A549 (cell line): ENCODE data around the gene TRAPPC11. TPM values are rescaled to one million over a fixed set of nuclear protein-coding genes. Genes with fewer than 3 reads are reported as not detected.

Experiments used
- ATAC-seq, 2 experiments: fragments of 200-7000 bp in 1 of 2; fragments of >200 bp in 1 of 2; cut with Nextera tagmentation in 1 of 2; cut with Tn5 transposase in 1 of 2; 3 replicates each; pipeline versions ENCODE4 v1.8.0 to v1.9.1; 2018 to 2020; ENCODE audit warnings: mild to moderate bottlenecking in 1 of 2, moderate library complexity in 1 of 2
- CTCF ChIA-PET: fragments of 300-600 bp; sonication (Branson Sonifier 250); formaldehyde crosslinking; extraction: SDS; loops from one replicate; lab custom pipeline; 2021; ENCODE audit warnings: antibody characterized with exemption, inconsistent platforms; lab: Yijun Ruan, JAX
- POLR2A ChIA-PET: fragments of 350-600 bp; formaldehyde crosslinking; extraction: SDS; loops from one replicate; lab custom pipeline; 2021; ENCODE audit warnings: antibody characterized with exemption, inconsistent platforms; lab: Yijun Ruan, JAX
- DNase-seq, 2 experiments: peaks; one replicate each; pipeline versions ENCODE4 v3.0.0 to v3.0.0-alpha.2; 2011 to 2016; ENCODE audit warnings: low read depth in 1 of 2, low spot score in 1 of 2
- FAIRE-seq: peaks from 2 replicates; lab custom pipeline; 2011; peaks lifted over from hg19 to GRCh38; lab: Jason Lieb, UNC
- H3K27ac ChIP-seq, 2 experiments: fragments of >200 bp; sonication (Bioruptor Twin); formaldehyde crosslinking; 3 replicates each; pipeline ENCODE4 v1.5.1; 2016 to 2017
- H3K4me1 ChIP-seq: fragments of >200 bp; sonication (Bioruptor Twin); formaldehyde crosslinking; 3 replicates; pipeline ENCODE4 v1.6.1; 2016
- H3K4me2 ChIP-seq: fragments of >200 bp; sonication (Bioruptor Twin); formaldehyde crosslinking; 3 replicates; pipeline ENCODE4 v1.6.1; 2016
- H3K4me3 ChIP-seq: fragments of >200 bp; sonication (Bioruptor Twin); formaldehyde crosslinking; 3 replicates; pipeline ENCODE4 v1.5.1; 2016
- H3K9me3 ChIP-seq: fragments of >200 bp; sonication (Bioruptor Twin); formaldehyde crosslinking; 3 replicates; pipeline ENCODE4 v1.6.1; 2016
- CHD2 ChIP-seq: fragments of 150-350 bp; IDR thresholded peaks from 2 replicates; pipeline ENCODE4 v1.6.1; 2014; ENCODE audit warnings: low read length; ENCODE audit not compliant: partially characterized antibody
- CTCF ChIP-seq: fragments of >200 bp; sonication (Bioruptor Twin); formaldehyde crosslinking; IDR thresholded peaks from 3 replicates; pipeline ENCODE4 v1.5.1; 2016
- EHMT2 ChIP-seq: fragments of 200-600 bp; sonication (generic); IDR thresholded peaks from 2 replicates; pipeline ENCODE4 v1.6.1; 2016; ENCODE audit warnings: antibody characterized with exemption, low read depth, mild to moderate bottlenecking, moderate library complexity
- ELK1 ChIP-seq: fragments of 150-350 bp; IDR thresholded peaks from 2 replicates; pipeline ENCODE4 v1.6.1; 2014; ENCODE audit warnings: low read depth, mild to moderate bottlenecking, low read length
- FOSL2 ChIP-seq, 2 experiments: fragments of 450-650 bp in 1 of 2; fragments of >200 bp in 1 of 2; sonication (Bioruptor Twin) in 1 of 2; formaldehyde crosslinking; IDR thresholded peaks; 2 replicates each; pipeline versions ENCODE4 v1.5.0 to v1.6.1; 2016 to 2020; ENCODE audit warnings: mild to moderate bottlenecking in 1 of 2, moderate library complexity in 1 of 2
- HOXA7 ChIP-seq: fragments of 250-450 bp; sonication (Bioruptor Pico); IDR thresholded peaks from 2 replicates; pipeline ENCODE4 v1.5.0; 2020; ENCODE audit warnings: mild to moderate bottlenecking, moderate library complexity
- HOXB5 ChIP-seq: fragments of 250-450 bp; sonication (Bioruptor Pico); IDR thresholded peaks from 2 replicates; pipeline ENCODE4 v1.5.0; 2020; ENCODE audit warnings: mild to moderate bottlenecking, moderate library complexity
- KDM5A ChIP-seq: fragments of 200-600 bp; sonication (generic); IDR thresholded peaks from 2 replicates; pipeline ENCODE4 v1.6.1; 2016; ENCODE audit warnings: antibody characterized with exemption, mild to moderate bottlenecking
- PHF8 ChIP-seq: fragments of 200-600 bp; sonication (generic); IDR thresholded peaks from 2 replicates; pipeline ENCODE4 v1.6.1; 2016; ENCODE audit warnings: low read depth, mild to moderate bottlenecking, antibody characterized with exemption, moderate library complexity, borderline replicate concordance
- RAD21 ChIP-seq, 2 experiments: fragments of >200 bp in 1 of 2; sonication (Bioruptor Twin) in 1 of 2; formaldehyde crosslinking in 1 of 2; IDR thresholded peaks in 1 of 2; conservative IDR thresholded peaks in 1 of 2; 2 replicates in 1 of 2; 3 replicates in 1 of 2; pipeline ENCODE4 v1.6.1; 2012 to 2018; ENCODE audit warnings: inconsistent platforms in 1 of 2
- SMC3 ChIP-seq: fragments of >200 bp; sonication (Bioruptor Twin); formaldehyde crosslinking; IDR thresholded peaks from 3 replicates; pipeline ENCODE4 v1.6.1; 2018; ENCODE audit warnings: inconsistent platforms
- TP53 ChIP-seq: fragments of 250-450 bp; sonication (Bioruptor Pico); IDR thresholded peaks from 2 replicates; pipeline ENCODE4 v1.5.0; 2021; ENCODE audit warnings: mild to moderate bottlenecking, moderate library complexity
- ZSCAN20 ChIP-seq: fragments of 250-450 bp; sonication (Bioruptor Pico); IDR thresholded peaks from 2 replicates; pipeline ENCODE4 v1.8.0; 2022; ENCODE audit warnings: mild to moderate bottlenecking, moderate library complexity
- WGBS: methylation state at CpG from one replicate; pipeline ENCODE4 v1.1.6; 2017; ENCODE audit errors: missing lambda C conversion rate; 5-methylcytosine and 5-hydroxymethylcytosine counted together
- polyA plus RNA-seq, 4 experiments: library from polyadenylated mRNA; depleted of rRNA in 3 of 4; stranded (reverse); fragments of >200 nt; fragmentation: RNase III in 1 of 4; extraction: RNeasy Plus Mini Kit Qiagen cat#74134 plus additional on column Dnase treatment in 1 of 4; gene quantifications; 2 replicates in 3 of 4; 3 replicates in 1 of 4; pipeline ENCODE4 v1.2.3, GENCODE V29; 2011 to 2017

The TRAPPC11 gene
- polyA plus RNA-seq, 2 of the 4 experiments (the other 2 are of a cell fraction), result 10.8 to 39.8 TPM

GRCh38 chr4:183633476-183634400 is 25.4 kb upstream of the TRAPPC11 start:
- ATAC-seq, result no peak
- Histone ChIP-seq H3K4me3 (no peak overlapping the region), H3K4me2 (no peak overlapping the region), H3K4me1 (peaks cover 21% of the 10 kb centered on the region), H3K27ac (no peak overlapping the region), H3K9me3 (no peaks in the 10 kb centered on the region)
- CTCF ChIA-PET, result interaction anchor here (1.1 kb wide), 1 partner anchor 23 kb away, joined by 3 read pairs; no protein-coding TSS in a partner anchor
- POLR2A ChIA-PET, result no interaction called here
- 79% methylated on average over 11 of the region's 11 CpGs for WGBS
- no peak for FAIRE-seq
- DNase-seq, result no peak
- TF ChIP-seq KDM5A (no peak), PHF8 (no peak), HOXB5 (CRISPR knock-in tag) (no peak), SMC3 (no peak)

GRCh38 chr4:183635321-183635720 is 23.8 kb upstream of the TRAPPC11 start:
- DNase-seq, result no peak
- WGBS, result 98% methylated on average over 10 of the region's 10 CpGs
- no peak for FAIRE-seq
- no peak overlapping the region for H3K27ac ChIP-seq
- POLR2A ChIA-PET, result no interaction called here
- H3K4me1 ChIP-seq, result peaks cover 26% of the 10 kb centered on the region
- H3K9me3 ChIP-seq, result no peaks in the 10 kb centered on the region
- TF ChIP-seq ELK1, result no peak
- TF ChIP-seq ZSCAN20 (CRISPR knock-in tag), result no peak
- no peak for TF ChIP-seq TP53 (CRISPR knock-in tag)
- CTCF ChIA-PET, result interaction anchor here (2.1 kb wide), 1 partner anchor 35 kb away, joined by 6 read pairs; no protein-coding TSS in a partner anchor
- H3K4me2 ChIP-seq, result no peak overlapping the region
- no peak overlapping the region for H3K4me3 ChIP-seq
- ATAC-seq, result no peak

GRCh38 chr4:183635741-183636140 is 23.4 kb upstream of the TRAPPC11 start:
- DNase-seq, result no peak
- POLR2A ChIA-PET, result interaction anchor here (1.3 kb wide), 1 partner anchor 129 kb away, joined by 6 read pairs; no protein-coding TSS in a partner anchor
- CTCF ChIA-PET, result interaction anchor here (1.2 to 2.1 kb wide), 7 partner anchors 10 to 137 kb away, joined by 3 to 6 read pairs (median 4); no protein-coding TSS in a partner anchor
- no peak overlapping the region for H3K4me3 ChIP-seq
- H3K4me1 ChIP-seq, result peaks cover 26% of the 10 kb centered on the region
- no peak for ATAC-seq
- H3K9me3 ChIP-seq, result no peaks in the 10 kb centered on the region
- no peak for FAIRE-seq
- 90% methylated on average over 5 of the region's 5 CpGs for WGBS
- peak overlapping the region in 1 of 2 experiments; percentile 89; a peak in 1 of 6 replicates for H3K27ac ChIP-seq
- H3K4me2 ChIP-seq, result peak overlapping the region; percentile 89; the same call in 1 of the 3 replicates
- TF ChIP-seq SMC3 (no peak), CHD2 (no peak), HOXA7 (CRISPR knock-in tag) (no peak), FOSL2 (IDR thresholded peaks at IDR 0.05) (no peak), FOSL2 (CRISPR knock-in tag; IDR thresholded peaks at IDR 0.05) (no peak)

GRCh38 chr4:183636503-183636902 is 22.6 kb upstream of the TRAPPC11 start:
- WGBS, result 8% methylated on average over 8 of the region's 8 CpGs
- DNase-seq (peak; percentile 36 to 75), FAIRE-seq (no peak), ATAC-seq (peak; percentile 95 to 96)
- Histone ChIP-seq H3K9me3 (no peaks in the 10 kb centered on the region), H3K4me2 (peak overlapping the region; percentile 89), H3K27ac (peak overlapping the region; percentile 83 to 89), H3K4me3 (peak overlapping the region; percentile 35), H3K4me1 (peaks cover 26% of the 10 kb centered on the region)
- POLR2A ChIA-PET, result interaction anchor here (1.3 kb wide), 1 partner anchor 130 kb away, joined by 6 read pairs; no protein-coding TSS in a partner anchor
- TF ChIP-seq RAD21 (conservative IDR thresholded peaks at IDR 0.05 in 1 of 2, IDR thresholded peaks at IDR 0.05 in 1 of 2), result peak; percentile 31 to 44; a peak in 3 of 5 replicates
- TF ChIP-seq EHMT2, result no peak
- TF ChIP-seq TP53 (CRISPR knock-in tag), result no peak
- TF ChIP-seq SMC3, result peak; percentile 9; the same call in 1 of the 3 replicates
- TF ChIP-seq CTCF, result peak; percentile 40; the same call in 2 of the 3 replicates
- CTCF ChIA-PET, result interaction anchor here (0.6 to 2.1 kb wide), 14 partner anchors 10 to 163 kb away, joined by 3 to 7 read pairs (median 4); no protein-coding TSS in a partner anchor
